ENCODE results near the gene SHPK.

DNA sequence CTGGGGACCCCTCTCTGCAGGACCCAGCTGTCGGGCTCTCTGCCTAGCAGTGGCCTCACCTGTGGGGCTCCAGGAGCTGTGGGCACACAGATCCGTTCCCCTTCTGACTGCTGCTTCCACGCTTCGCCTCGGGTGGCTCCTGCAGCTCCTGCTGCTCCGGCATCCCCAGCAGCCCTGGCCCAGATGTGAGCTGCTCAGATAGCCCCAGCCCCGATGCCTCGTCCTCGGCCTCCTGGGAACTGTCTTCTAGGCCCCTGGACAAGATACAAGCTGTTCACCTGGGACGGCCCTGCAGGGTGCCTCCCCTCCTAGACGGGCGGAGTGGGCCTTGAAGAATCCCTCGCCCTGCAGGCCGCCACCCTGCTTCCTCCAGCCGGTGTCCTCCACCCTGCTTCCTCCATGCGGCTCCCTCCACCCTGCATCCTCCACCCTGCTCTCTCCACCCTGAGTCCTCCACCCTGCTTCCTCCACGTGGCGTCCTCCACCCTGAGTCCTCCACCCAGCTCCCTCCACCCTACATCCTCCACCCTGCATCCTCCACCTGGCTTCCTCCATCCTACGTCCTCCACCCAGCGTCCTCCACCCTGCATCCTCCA is 43.6 kb upstream of the SHPK start:
- TF ChIP-seq ZBTB8A (IDR thresholded peaks at IDR 0.05; ENCODE audit: partially characterized antibody) (no peak), ARNT (IDR thresholded peaks at IDR 0.05) (no peak), HDGF (IDR thresholded peaks at IDR 0.05) (no peak), POLR2AphosphoS5 (IDR thresholded peaks at IDR 0.05; ENCODE audit: control insufficient read depth, insufficient read depth, low read depth, low read length) (no peak), EZH2 (IDR thresholded peaks at IDR 0.05; ENCODE audit: borderline replicate concordance, low read depth, low read length) (no peak), SRSF3 (IDR thresholded peaks at IDR 0.05; ENCODE audit: insufficient read depth, low read length) (no peak), BRD4 (IDR thresholded peaks at IDR 0.05) (no peak), SPI1 (IDR thresholded peaks at IDR 0.05; ENCODE audit: borderline replicate concordance, low read depth, low read length) (no peak), YY1 (IDR thresholded peaks at IDR 0.05; ENCODE audit: borderline replicate concordance in 1 of 3, control insufficient read depth in 1 of 3, extremely low read depth in 1 of 3, insufficient read depth in 3 of 3, insufficient read length in 1 of 3, insufficient replicate concordance in 2 of 3, low read depth in 1 of 3, low read length in 2 of 3) (no peak)
- TF ChIP-seq, protein P1, sequence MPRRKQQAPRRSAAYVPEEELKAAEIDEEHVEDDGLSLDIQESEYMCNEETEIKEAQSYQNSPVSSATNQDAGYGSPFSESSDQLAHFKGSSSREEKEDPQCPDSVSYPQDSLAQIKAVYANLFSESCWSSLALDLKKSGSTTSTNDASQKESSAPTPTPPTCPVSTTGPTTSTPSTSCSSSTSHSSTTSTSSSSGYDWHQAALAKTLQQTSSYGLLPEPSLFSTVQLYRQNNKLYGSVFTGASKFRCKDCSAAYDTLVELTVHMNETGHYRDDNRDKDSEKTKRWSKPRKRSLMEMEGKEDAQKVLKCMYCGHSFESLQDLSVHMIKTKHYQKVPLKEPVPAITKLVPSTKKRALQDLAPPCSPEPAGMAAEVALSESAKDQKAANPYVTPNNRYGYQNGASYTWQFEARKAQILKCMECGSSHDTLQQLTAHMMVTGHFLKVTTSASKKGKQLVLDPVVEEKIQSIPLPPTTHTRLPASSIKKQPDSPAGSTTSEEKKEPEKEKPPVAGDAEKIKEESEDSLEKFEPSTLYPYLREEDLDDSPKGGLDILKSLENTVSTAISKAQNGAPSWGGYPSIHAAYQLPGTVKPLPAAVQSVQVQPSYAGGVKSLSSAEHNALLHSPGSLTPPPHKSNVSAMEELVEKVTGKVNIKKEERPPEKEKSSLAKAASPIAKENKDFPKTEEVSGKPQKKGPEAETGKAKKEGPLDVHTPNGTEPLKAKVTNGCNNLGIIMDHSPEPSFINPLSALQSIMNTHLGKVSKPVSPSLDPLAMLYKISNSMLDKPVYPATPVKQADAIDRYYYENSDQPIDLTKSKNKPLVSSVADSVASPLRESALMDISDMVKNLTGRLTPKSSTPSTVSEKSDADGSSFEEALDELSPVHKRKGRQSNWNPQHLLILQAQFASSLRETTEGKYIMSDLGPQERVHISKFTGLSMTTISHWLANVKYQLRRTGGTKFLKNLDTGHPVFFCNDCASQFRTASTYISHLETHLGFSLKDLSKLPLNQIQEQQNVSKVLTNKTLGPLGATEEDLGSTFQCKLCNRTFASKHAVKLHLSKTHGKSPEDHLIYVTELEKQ (CRISPR knock-in tag; IDR thresholded peaks at IDR 0.05): no peak
- TF ChIP-seq, protein P2, sequence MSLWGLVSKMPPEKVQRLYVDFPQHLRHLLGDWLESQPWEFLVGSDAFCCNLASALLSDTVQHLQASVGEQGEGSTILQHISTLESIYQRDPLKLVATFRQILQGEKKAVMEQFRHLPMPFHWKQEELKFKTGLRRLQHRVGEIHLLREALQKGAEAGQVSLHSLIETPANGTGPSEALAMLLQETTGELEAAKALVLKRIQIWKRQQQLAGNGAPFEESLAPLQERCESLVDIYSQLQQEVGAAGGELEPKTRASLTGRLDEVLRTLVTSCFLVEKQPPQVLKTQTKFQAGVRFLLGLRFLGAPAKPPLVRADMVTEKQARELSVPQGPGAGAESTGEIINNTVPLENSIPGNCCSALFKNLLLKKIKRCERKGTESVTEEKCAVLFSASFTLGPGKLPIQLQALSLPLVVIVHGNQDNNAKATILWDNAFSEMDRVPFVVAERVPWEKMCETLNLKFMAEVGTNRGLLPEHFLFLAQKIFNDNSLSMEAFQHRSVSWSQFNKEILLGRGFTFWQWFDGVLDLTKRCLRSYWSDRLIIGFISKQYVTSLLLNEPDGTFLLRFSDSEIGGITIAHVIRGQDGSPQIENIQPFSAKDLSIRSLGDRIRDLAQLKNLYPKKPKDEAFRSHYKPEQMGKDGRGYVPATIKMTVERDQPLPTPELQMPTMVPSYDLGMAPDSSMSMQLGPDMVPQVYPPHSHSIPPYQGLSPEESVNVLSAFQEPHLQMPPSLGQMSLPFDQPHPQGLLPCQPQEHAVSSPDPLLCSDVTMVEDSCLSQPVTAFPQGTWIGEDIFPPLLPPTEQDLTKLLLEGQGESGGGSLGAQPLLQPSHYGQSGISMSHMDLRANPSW (CRISPR knock-in tag; IDR thresholded peaks at IDR 0.05): no peak
- TF ChIP-seq, protein P3, sequence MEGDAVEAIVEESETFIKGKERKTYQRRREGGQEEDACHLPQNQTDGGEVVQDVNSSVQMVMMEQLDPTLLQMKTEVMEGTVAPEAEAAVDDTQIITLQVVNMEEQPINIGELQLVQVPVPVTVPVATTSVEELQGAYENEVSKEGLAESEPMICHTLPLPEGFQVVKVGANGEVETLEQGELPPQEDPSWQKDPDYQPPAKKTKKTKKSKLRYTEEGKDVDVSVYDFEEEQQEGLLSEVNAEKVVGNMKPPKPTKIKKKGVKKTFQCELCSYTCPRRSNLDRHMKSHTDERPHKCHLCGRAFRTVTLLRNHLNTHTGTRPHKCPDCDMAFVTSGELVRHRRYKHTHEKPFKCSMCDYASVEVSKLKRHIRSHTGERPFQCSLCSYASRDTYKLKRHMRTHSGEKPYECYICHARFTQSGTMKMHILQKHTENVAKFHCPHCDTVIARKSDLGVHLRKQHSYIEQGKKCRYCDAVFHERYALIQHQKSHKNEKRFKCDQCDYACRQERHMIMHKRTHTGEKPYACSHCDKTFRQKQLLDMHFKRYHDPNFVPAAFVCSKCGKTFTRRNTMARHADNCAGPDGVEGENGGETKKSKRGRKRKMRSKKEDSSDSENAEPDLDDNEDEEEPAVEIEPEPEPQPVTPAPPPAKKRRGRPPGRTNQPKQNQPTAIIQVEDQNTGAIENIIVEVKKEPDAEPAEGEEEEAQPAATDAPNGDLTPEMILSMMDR (IDR thresholded peaks at IDR 0.05 in 2 of 3, conservative IDR thresholded peaks at IDR 0.05 in 1 of 3; ENCODE audit: insufficient read depth in 2 of 3, low read depth in 1 of 3, low read length in 3 of 3): no peak

Data from K562 (cell line).